ENCODE measurements around the gene MRPS10.

MRPS10 gene

GRCh38 chr6:42243046-42243445 is 25.4 kb upstream of the MRPS10 start:
- in situ Hi-C loops (cut with MboI; ENCODE audit: low pct_unique_long_range_greater_than_20kb, low sequenced_read_pairs, unreplicated experiment): no loop called here
- TF ChIP-seq CTCF (IDR thresholded peaks at IDR 0.05; ENCODE audit: extremely low read depth, insufficient read depth, missing control alignments): no peak
- no peak for DNase-seq (ENCODE audit: low spot score)

GRCh38 chr6:42241915-42242314 is 24.3 kb upstream of the MRPS10 start:
- in situ Hi-C loops (cut with MboI; ENCODE audit: low pct_unique_long_range_greater_than_20kb, low sequenced_read_pairs, unreplicated experiment): no loop called here
- no peak for DNase-seq (ENCODE audit: low spot score)
- TF ChIP-seq CTCF (IDR thresholded peaks at IDR 0.05; ENCODE audit: extremely low read depth, insufficient read depth, missing control alignments): no peak

- no peak for TF ChIP-seq CTCF (IDR thresholded peaks at IDR 0.05; ENCODE audit: extremely low read depth, insufficient read depth, missing control alignments)
- in situ Hi-C loops (cut with MboI; ENCODE audit: low pct_unique_long_range_greater_than_20kb, low sequenced_read_pairs, unreplicated experiment): no loop called here
- no peak for DNase-seq (ENCODE audit: low spot score)
Observed at GRCh38 chr6:42239736-42240375, 22.2 kb upstream of the MRPS10 start.

- no peak for TF ChIP-seq CTCF (IDR thresholded peaks at IDR 0.05; ENCODE audit: extremely low read depth, insufficient read depth, missing control alignments)
- DNase-seq (ENCODE audit: low spot score): no peak
- in situ Hi-C loops (cut with MboI; ENCODE audit: low pct_unique_long_range_greater_than_20kb, low sequenced_read_pairs, unreplicated experiment): no loop called here
Observed at GRCh38 chr6:42239333-42239732, 21.7 kb upstream of the MRPS10 start.

- no peak for DNase-seq (ENCODE audit: low spot score)
- in situ Hi-C loops (cut with MboI; ENCODE audit: low pct_unique_long_range_greater_than_20kb, low sequenced_read_pairs, unreplicated experiment): no loop called here
- TF ChIP-seq CTCF (IDR thresholded peaks at IDR 0.05; ENCODE audit: extremely low read depth, insufficient read depth, missing control alignments): no peak
Observed at GRCh38 chr6:42237857-42238256, 20.2 kb upstream of the MRPS10 start.

- peak; percentile 66 for DNase-seq (ENCODE audit: low spot score)
- in situ Hi-C loops (cut with MboI; ENCODE audit: low pct_unique_long_range_greater_than_20kb, low sequenced_read_pairs, unreplicated experiment): no loop called here
- TF ChIP-seq CTCF (IDR thresholded peaks at IDR 0.05; ENCODE audit: extremely low read depth, insufficient read depth, missing control alignments): no peak
Observed at GRCh38 chr6:42236682-42237473, 19.2 kb upstream of the MRPS10 start.

All from GM13977 (cell line).